GM19468 (cell line): ENCODE data around the gene IGSF3.
A peak's percentile ranks its signal among the peaks of the same experiment; 100 is the strongest.

Source experiments
- ATAC-seq: cut with Tn5 transposase; IDR thresholded peaks from one replicate; pipeline ENCODE4 v1.9.1; 2021; ENCODE audit warnings: mild to moderate bottlenecking, moderate library complexity, moderate number of reproducible peaks; ENCODE audit not compliant: unreplicated experiment; ENCODE audit errors: extremely low read depth

IGSF3 gene

DNA sequence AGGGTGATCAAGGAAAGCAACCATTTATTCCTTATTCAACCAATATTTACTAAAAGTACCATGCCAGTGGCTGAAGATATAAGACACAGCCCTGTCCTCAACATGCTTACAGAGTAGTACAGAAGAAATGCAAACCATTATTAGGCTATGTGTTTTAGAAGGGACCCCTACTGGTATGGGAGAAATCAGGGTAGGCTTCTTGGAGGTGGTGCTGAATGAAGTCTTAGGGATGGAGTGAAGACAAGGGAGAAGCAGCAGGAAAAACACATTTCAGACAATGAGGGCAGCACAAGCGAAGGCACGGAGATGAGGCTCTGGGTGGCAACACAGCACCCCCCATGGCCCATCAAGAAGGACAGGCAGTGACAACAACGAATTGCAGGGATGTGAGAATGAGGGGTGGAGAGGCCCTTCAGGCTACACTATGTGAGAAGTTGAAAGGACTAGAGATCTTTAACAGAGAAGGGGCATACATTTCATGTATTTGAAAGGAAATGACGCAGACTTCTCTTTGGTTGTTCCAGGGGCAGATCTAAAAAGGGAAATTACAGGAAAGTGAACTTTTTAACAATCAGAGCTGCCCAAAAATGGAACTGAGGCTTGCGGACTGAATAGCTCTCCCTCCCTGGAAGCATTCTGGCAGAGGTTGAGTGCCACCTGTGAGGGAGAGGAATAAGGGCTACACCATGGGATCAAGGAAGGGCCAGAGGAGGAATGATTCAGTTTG lies 79.9 kb downstream of the IGSF3 start:
- no peak for ATAC-seq

DNA sequence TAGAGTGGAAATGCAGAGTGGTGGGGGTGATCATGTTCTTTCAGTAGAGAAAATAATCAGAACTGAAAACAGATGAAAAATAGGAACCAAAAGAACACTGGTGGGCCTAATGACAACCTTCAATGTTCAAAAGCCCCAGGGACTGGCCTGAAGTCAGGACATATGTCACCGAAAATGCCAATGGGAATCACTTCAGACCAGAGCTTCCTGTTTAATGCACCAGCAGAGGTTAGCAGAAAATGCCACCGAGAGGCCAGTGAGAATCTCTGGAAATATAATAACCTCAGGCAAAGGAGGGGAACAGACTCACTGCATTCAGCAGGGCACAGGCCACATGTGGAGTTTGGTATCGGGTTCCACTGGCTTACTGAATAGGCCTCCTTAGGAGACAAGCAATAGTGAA lies 80.8 kb downstream of the IGSF3 start:
- ATAC-seq, result no peak

DNA sequence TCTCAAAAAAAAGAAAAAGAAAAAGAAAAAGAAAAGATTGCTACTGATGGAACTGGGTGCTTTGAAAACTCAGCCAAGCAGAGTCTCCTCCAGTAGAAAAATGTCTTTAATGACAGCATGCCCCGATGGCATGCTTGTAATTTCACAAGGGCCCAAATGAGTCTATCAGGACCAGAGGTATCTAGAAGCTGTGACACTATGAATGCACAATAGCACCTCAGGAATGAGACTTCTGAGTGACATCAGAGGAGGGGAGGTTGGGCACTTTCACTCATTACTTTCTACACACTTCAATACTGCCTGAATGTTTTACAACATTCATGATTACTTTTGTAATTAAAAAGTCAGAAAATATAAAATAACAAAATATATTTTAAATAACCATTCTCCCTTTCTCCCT lies 81.6 kb downstream of the IGSF3 start:
- ATAC-seq, result no peak

DNA sequence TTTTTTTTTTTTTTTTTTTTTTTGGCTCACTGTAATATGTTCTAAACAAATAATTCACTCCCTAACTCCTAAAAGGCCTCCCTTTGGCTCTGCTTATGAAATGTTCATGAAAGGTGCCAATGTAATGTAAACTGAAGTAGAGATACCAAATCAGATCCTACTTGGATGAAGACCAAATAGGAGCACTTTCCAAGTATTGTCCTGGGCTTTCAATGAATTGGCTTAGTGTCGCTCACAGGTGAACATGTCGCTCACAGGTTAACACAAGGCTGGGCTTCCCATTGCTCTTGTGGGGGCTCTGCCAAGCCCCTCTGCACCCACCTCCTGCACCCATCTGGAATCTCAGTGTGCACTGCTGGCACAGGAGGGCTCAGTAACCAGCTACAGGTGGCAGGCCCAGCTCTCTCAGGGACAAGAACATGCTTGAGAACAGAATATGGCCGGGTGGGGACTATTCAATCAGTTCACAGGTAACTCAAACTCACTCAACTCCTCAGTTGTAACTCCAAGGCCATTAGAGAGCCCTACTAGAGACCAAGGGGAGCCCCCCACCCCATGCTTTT lies 86.1 kb downstream of the IGSF3 start:
- no peak for ATAC-seq

DNA sequence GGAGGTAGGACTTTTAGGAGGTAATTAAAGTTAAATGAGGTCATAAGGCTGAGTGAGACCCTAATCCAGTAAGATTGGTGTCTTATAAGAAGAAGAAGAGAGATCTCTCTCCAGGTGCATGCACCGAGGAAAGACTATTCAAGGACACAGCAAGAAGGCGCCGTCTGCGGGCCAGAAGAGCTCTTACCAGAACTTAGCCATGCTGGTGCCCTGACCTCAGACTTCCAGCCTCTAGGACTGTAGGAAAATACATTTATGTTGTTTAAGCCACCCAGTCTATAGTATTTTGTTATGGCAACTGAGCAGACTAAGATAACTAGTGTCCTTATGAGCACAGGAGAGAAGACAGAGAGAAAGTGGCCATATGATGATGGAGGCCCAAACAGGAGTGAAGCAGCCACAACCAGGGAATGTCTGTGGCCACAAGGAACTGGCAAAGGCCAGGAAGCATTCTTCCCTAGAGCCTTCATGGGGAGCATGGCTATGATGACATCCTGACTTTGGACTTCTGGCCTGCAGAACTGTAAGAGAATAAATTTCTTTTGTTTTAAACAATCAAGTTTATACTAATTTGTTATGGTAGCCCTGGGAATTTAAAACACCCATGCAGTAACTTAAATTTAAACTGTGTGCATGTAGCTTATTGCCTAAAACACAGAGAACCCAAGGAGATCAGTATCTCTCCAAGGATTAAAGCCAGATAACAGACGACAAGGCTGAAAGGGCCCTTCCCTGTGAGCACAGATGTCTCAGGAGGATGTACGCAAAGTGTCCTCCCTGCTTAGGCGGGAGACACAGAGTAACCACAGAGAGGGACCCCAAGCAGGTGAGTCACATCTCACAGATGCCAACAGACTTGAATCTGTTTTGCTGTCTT lies 86.8 kb downstream of the IGSF3 start:
- ATAC-seq, result no peak

GRCh38 chr1:116579259-116579875 lies 88.2 kb downstream of the IGSF3 start:
- ATAC-seq, result no peak

DNA sequence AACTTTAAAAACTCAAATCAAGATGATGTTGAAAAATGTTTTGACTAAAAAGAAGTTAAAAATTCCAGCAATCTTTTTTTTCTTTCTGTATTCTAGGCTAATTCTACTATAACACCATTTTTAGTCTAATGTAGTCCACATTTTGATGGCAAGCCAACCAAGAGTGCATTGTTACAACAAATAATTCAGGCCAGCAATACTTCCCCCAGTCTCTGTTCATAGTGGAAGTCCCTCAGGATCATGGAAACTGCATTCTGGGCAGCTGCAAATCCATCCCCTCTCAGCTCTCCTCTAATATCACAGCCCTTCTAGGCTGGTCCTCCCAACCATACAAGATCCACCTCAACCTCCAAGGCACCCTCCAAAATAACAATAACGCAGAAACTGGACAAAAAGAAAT lies 89.0 kb downstream of the IGSF3 start:
- ATAC-seq, result no peak

GRCh38 chr1:116577759-116578314 lies 89.7 kb downstream of the IGSF3 start:
- ATAC-seq, result no peak

GRCh38 chr1:116574581-116575291 lies 92.8 kb downstream of the IGSF3 start:
- ATAC-seq, result no peak

GRCh38 chr1:116573431-116574095 lies 94.0 kb downstream of the IGSF3 start:
- ATAC-seq, result no peak

GRCh38 chr1:116572771-116573430 lies 94.6 kb downstream of the IGSF3 start:
- ATAC-seq, result no peak

- no peak for ATAC-seq
Measured at GRCh38 chr1:116572099-116572498, 95.4 kb downstream of the IGSF3 start.

DNA sequence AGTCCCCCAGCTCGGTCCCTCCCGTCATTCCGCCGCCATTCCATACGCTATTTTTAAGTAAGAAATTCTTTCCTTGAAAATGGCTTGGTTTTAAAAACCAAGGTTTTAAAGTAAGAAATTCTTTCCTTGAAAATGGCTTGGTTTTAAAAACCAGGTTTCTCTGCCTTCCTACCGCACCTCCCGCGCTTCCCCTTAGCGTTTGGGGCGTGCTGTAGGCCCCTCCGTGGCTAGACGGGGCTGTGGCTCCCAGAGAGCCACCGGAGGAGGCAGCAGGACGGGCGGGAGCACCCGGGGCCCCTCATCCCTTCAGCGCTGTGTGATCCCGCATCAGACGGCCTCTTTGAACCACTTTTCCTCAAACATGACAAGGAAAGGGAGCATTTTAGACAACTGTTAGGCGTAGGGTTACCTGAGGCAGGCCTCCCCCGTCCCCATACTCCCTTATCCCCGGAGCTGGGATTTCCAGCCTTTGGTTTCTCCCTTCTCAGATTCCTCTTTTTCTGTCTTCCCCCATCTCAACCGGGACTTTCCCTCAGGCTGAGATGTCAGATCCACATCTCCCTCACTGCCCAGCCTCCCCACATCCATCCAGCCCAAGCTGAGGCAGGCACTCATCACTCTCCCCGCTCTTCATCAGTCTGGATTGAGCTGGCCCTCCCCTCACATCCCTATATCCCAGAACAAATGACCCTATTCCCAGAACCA lies 96.2 kb downstream of the IGSF3 start:
- no peak for ATAC-seq

DNA sequence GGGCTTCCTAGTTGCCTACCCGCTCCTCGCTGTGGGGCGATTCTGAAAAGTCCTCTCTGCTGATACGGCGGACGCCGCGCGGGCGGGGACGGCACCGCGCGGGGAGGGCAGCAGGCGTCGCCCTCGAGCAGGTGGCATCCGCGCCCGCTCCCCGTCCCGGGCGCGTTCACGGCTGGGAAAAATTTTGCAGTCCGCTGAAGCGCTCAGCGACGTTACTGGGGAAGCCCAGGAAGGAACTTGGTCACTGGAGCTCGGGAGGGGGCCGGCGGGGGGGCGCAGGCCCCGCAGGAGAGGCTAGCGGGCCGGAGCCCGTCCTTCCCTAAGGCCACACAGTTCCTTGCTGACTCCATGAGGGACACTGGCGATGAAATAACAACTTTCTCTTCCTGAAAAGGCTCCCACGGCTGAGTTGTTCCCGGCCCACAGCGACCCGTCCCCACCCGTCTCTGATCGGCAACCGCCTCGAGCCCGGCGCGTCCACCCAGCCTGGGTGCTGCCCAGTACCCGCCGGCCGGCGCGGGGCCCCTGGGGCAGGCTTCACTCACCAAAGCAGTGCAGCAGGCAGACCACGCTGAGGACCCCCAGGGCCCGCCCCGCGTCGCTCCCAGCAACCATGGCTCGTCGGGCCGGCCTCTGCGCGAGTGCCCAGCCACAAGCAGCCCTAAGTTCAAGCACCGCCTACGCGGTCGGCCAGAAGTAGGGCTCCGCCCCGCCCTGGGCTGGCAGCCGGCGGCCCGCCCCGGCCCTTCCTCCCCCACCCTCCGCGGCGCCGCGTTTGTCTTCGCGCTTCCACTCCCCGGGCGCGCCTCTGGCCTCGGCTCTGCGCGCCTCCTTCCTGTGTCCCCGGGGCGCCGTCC lies 96.9 kb downstream of the IGSF3 start, which contains the start of gene CD58:
TSS of gene CD58 (minus strand) at position 669 of the 857 bp plus-strand sequence. CDS start at position 615, 54 bp downstream.
- peak; percentile 79 for ATAC-seq

GRCh38 chr1:116569776-116570357 lies 97.7 kb downstream of the IGSF3 start:
- ATAC-seq, result no peak

GRCh38 chr1:116569381-116569670 lies 98.2 kb downstream of the IGSF3 start:
- no peak for ATAC-seq
